Prostate gland (tissue), 2 donors: ENCODE measurements around the gene CTTN. TPM values are rescaled to one million over a fixed set of nuclear protein-coding genes. Genes with fewer than 3 reads are reported as not detected.

Source experiments
- DNase-seq: peaks from one replicate; pipeline ENCODE4 v3.0.0-alpha.2; 2019; ENCODE audit warnings: low spot score
- H3K27ac ChIP-seq, 2 donors: fragments of 200-600 bp; sonication (generic); 2 replicates each; pipeline ENCODE4 v1.5.1; 2017 to 2019
- H3K27me3 ChIP-seq: fragments of 200-600 bp; sonication (generic); replicated peaks from 2 replicates; pipeline ENCODE4 v1.5.1; 2019; ENCODE audit not compliant: insufficient read depth
- H3K36me3 ChIP-seq, 2 donors: fragments of 200-600 bp; sonication (generic); 1 replicate in 1 of 2; 2 replicates in 1 of 2; pipeline versions ENCODE4 v1.5.1 to v1.8.1; 2017 to 2019
- H3K4me1 ChIP-seq: fragments of 200-600 bp; sonication (generic); replicated peaks from 2 replicates; pipeline ENCODE4 v1.5.1; 2019
- H3K4me3 ChIP-seq, 2 donors: fragments of 200-600 bp; sonication (generic); 2 replicates each; pipeline ENCODE4 v1.5.1; 2017 to 2019
- H3K9me3 ChIP-seq: fragments of 200-600 bp; sonication (generic); 2 replicates; pipeline ENCODE4 v1.5.1; 2017
- POLR2A ChIP-seq: fragments of 450-650 bp; IDR thresholded peaks from one replicate; pipeline ENCODE4 v1.6.1; 2016; ENCODE audit warnings: antibody characterized with exemption, mild to moderate bottlenecking
- POLR2AphosphoS5 ChIP-seq: sonication (generic); formaldehyde crosslinking; IDR thresholded peaks from one replicate; pipeline ENCODE4 v1.6.1; 2017; ENCODE audit warnings: antibody characterized with exemption
- WGBS: methylation state at CpG from one replicate; pipeline ENCODE4 v1.1.5; 2018; 5-methylcytosine and 5-hydroxymethylcytosine counted together
- intact Hi-C: fragments of 100-400 bp; cut with DNase I; formaldehyde crosslinking; loops from one replicate; pipeline ENCODE4 v1.14.2; 2022
- total RNA-seq, 2 donors: library from RNA; depleted of rRNA; stranded (reverse); fragments of >200 nt; gene quantifications; one replicate each; pipeline ENCODE4 v1.1.0, GENCODE V29; 2016
- TF ChIP-seq, protein P1 (sequence below), 4 experiments: fragments of 200-600 bp in 2 of 4; fragments of 450-650 bp in 2 of 4; sonication (generic) in 2 of 4; IDR thresholded peaks; 1 replicate in 3 of 4; 2 replicates in 1 of 4; pipeline ENCODE4 v1.5.1; 2016 to 2019; ENCODE audit warnings: antibody characterized with exemption in 4 of 4, mild to moderate bottlenecking in 2 of 4, moderate library complexity in 2 of 4

The CTTN gene
- total RNA-seq, 2 donors from 2014 or later: 208 to 348 TPM

DNA sequence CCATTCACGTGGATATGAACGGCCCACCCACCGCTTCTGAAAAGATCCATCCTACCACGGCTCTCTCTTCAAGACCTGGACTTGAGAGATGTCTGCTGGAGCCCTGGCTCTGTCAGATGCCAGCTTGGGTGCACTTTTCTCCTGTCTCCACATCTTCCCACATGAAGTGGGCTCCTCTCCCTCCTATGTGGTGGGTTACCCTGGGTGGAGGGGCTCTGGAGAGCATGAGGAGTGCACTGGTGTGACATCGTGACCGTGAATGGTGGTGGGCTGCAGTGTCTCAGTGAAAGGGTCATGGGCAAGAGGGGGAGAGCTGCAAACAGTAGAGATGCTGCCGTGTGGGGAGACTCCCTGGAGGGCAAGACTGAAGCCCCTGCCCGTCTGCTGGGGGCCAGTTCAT lies 76.4 kb downstream of the CTTN start:
- intact Hi-C loops: no loop called here
- 92% methylated on average over 8 of the region's 8 CpGs for WGBS

GRCh38 chr11:70476669-70477068 lies 78.3 kb downstream of the CTTN start:
- H3K27me3 ChIP-seq: no peaks in the 10 kb centered on the region
- no peak overlapping the region for H3K27ac ChIP-seq
- no peaks in the 10 kb centered on the region for H3K9me3 ChIP-seq
- no peaks in the 10 kb centered on the region for H3K36me3 ChIP-seq
- 79% methylated on average over 3 of the region's 4 CpGs for WGBS
- intact Hi-C loops: no loop called here
- TF ChIP-seq POLR2A (no peak), POLR2AphosphoS5 (no peak)
- TF ChIP-seq, protein P1, sequence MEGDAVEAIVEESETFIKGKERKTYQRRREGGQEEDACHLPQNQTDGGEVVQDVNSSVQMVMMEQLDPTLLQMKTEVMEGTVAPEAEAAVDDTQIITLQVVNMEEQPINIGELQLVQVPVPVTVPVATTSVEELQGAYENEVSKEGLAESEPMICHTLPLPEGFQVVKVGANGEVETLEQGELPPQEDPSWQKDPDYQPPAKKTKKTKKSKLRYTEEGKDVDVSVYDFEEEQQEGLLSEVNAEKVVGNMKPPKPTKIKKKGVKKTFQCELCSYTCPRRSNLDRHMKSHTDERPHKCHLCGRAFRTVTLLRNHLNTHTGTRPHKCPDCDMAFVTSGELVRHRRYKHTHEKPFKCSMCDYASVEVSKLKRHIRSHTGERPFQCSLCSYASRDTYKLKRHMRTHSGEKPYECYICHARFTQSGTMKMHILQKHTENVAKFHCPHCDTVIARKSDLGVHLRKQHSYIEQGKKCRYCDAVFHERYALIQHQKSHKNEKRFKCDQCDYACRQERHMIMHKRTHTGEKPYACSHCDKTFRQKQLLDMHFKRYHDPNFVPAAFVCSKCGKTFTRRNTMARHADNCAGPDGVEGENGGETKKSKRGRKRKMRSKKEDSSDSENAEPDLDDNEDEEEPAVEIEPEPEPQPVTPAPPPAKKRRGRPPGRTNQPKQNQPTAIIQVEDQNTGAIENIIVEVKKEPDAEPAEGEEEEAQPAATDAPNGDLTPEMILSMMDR (IDR thresholded peaks at IDR 0.05): no peak
- H3K4me1 ChIP-seq: no peaks in the 10 kb centered on the region
- H3K4me3 ChIP-seq: no peak overlapping the region
- no peak for DNase-seq

More for the DNA sequence above, 76.4 kb downstream of the CTTN start:
- Histone ChIP-seq H3K27me3 (no peaks in the 10 kb centered on the region), H3K27ac (no peak overlapping the region), H3K9me3 (no peaks in the 10 kb centered on the region), H3K4me3 (no peak overlapping the region), H3K36me3 (no peaks in the 10 kb centered on the region), H3K4me1 (no peaks in the 10 kb centered on the region)
- DNase-seq: no peak
- TF ChIP-seq POLR2AphosphoS5 (no peak), POLR2A (no peak)
- TF ChIP-seq, protein P1 (IDR thresholded peaks at IDR 0.05): no peak

GRCh38 chr11:70477176-70477575 lies 78.8 kb downstream of the CTTN start:
- intact Hi-C loops: no loop called here
- H3K27me3 ChIP-seq: no peaks in the 10 kb centered on the region
- no peaks in the 10 kb centered on the region for H3K9me3 ChIP-seq
- no peak overlapping the region for H3K27ac ChIP-seq
- H3K36me3 ChIP-seq: no peaks in the 10 kb centered on the region
- H3K4me3 ChIP-seq: no peak overlapping the region
- TF ChIP-seq, protein P1 (IDR thresholded peaks at IDR 0.05): no peak
- TF ChIP-seq POLR2AphosphoS5 (no peak), POLR2A (no peak)
- 71% methylated on average over 6 of the region's 6 CpGs for WGBS
- no peak for DNase-seq
- H3K4me1 ChIP-seq: no peaks in the 10 kb centered on the region

DNA sequence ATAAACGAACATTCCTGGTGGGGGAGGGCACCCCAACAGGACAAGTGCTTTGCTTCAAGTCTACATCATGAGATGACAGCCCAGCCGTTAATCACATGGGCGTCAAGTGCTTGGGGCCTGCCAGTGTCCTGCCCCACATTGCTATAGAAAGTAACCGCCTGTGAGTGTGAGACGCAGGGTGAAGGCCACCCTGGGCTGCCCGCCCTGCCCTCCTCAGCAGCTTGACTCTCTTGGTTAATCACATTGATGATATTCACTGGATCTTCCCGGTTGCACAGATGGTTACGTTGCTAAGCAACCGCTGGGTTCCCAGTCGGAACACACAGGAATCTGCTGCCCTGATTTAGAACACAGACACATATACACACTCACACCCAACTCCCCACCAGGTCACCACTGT lies 79.3 kb downstream of the CTTN start:
- no peak for TF ChIP-seq POLR2AphosphoS5
- TF ChIP-seq, protein P1 (IDR thresholded peaks at IDR 0.05): no peak
- TF ChIP-seq POLR2A: no peak
- no peaks in the 10 kb centered on the region for H3K9me3 ChIP-seq
- H3K27me3 ChIP-seq: no peaks in the 10 kb centered on the region
- WGBS: 72% methylated on average over 10 of the region's 10 CpGs
- intact Hi-C loops: no loop called here
- no peak overlapping the region for H3K27ac ChIP-seq
- H3K4me3 ChIP-seq: no peak overlapping the region
- no peaks in the 10 kb centered on the region for H3K36me3 ChIP-seq
- DNase-seq: no peak
- H3K4me1 ChIP-seq: no peaks in the 10 kb centered on the region

- no peak for DNase-seq
- Histone ChIP-seq H3K36me3 (no peaks in the 10 kb centered on the region), H3K4me1 (no peaks in the 10 kb centered on the region), H3K27me3 (no peaks in the 10 kb centered on the region), H3K9me3 (no peaks in the 10 kb centered on the region), H3K27ac (no peak overlapping the region), H3K4me3 (no peak overlapping the region)
- TF ChIP-seq POLR2AphosphoS5 (no peak), POLR2A (no peak)
- TF ChIP-seq, protein P1 (IDR thresholded peaks at IDR 0.05): no peak
- 89% methylated on average over 11 of the region's 11 CpGs for WGBS
- intact Hi-C loops: no loop called here
Observed at GRCh38 chr11:70478166-70478890, 80.0 kb downstream of the CTTN start.
